ENCODE results near the gene CPLANE1. TPM values are rescaled to one million over a fixed set of nuclear protein-coding genes. Genes with fewer than 3 reads are reported as not detected.

Gene CPLANE1
- total and polyA plus RNA-seq, 10 of the 15 experiments (the other 5 are each of a cell fraction or from before 2014, with no cell fraction given): 1.7 to 14.8 (median 6.7) TPM

DNA sequence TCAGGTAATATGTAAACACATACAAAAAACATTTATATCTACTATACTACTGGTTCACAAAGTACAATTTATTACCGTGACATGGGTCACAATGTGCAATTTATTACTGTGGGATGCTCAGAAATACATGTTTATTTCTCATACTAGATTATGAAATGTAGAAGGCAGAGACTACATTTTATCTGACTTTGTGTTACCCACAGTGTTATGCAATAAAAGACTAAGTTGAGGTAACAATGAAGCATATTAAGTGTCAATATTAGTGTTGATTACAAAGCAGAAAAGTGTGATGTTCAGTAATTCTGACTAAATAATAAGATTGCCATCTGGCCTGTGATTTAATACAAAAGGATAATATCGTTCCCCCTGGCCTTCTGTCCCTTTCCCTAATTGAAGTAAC is 42.4 kb downstream of the CPLANE1 start:
- intact Hi-C loops (cut with micrococcal nuclease; ENCODE audit: unreplicated experiment) (loop anchor here (10.0 kb wide), 1 partner anchor 482 kb away; no protein-coding TSS in a partner anchor), in situ Hi-C loops (cut with MboI) (no loop called here)
- no peaks in the 10 kb centered on the region; the same call in 1 of the 2 replicates for H3K4me1 ChIP-seq (ENCODE audit: control insufficient read depth, insufficient read depth, low read length)
- H3K27me3 ChIP-seq (replicated peaks in 1 of 2; ENCODE audit: control insufficient read depth in 2 of 2, insufficient read depth in 2 of 2, low read length in 1 of 2): no peaks in the 10 kb centered on the region
- BruUV-seq (replicated peaks): no TSS peak
- CTCF ChIA-PET: no interaction called here
- DNase-seq (ENCODE audit: low read depth, low spot score) (no peak), ATAC-seq (no peak), FAIRE-seq (no peak)
- no peak overlapping the region for H3K27ac ChIP-seq (ENCODE audit: control insufficient read depth, insufficient read depth)
- RAD21 ChIA-PET (ENCODE audit: unreplicated experiment): no interaction called here
- H2AFZ ChIP-seq (ENCODE audit: control insufficient read depth, low read depth, low read length): no peak overlapping the region
- no peaks in the 10 kb centered on the region for H4K20me1 ChIP-seq (ENCODE audit: control insufficient read depth, insufficient read depth)
- H3K9me3 ChIP-seq (replicated peaks; ENCODE audit: control insufficient read depth, insufficient read depth, low read length): no peaks in the 10 kb centered on the region; the same call in 2 of the 3 replicates
- no peak overlapping the region for H3K9ac ChIP-seq (ENCODE audit: control insufficient read depth, insufficient read depth, low read length)
- no peak overlapping the region for H3K4me3 ChIP-seq
- no peak overlapping the region for H3K4me2 ChIP-seq (ENCODE audit: control insufficient read depth, insufficient read depth)
- TF ChIP-seq, protein P1, sequence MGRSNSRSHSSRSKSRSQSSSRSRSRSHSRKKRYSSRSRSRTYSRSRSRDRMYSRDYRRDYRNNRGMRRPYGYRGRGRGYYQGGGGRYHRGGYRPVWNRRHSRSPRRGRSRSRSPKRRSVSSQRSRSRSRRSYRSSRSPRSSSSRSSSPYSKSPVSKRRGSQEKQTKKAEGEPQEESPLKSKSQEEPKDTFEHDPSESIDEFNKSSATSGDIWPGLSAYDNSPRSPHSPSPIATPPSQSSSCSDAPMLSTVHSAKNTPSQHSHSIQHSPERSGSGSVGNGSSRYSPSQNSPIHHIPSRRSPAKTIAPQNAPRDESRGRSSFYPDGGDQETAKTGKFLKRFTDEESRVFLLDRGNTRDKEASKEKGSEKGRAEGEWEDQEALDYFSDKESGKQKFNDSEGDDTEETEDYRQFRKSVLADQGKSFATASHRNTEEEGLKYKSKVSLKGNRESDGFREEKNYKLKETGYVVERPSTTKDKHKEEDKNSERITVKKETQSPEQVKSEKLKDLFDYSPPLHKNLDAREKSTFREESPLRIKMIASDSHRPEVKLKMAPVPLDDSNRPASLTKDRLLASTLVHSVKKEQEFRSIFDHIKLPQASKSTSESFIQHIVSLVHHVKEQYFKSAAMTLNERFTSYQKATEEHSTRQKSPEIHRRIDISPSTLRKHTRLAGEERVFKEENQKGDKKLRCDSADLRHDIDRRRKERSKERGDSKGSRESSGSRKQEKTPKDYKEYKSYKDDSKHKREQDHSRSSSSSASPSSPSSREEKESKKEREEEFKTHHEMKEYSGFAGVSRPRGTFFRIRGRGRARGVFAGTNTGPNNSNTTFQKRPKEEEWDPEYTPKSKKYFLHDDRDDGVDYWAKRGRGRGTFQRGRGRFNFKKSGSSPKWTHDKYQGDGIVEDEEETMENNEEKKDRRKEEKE (IDR thresholded peaks at IDR 0.05): no peak
- TF ChIP-seq RB1 (IDR thresholded peaks at IDR 0.05; ENCODE audit: borderline replicate concordance) (no peak), BRCA1 (IDR thresholded peaks at IDR 0.05; ENCODE audit: low read depth, low read length) (no peak), NR2C2 (IDR thresholded peaks at IDR 0.05; ENCODE audit: borderline replicate concordance, control insufficient read depth, insufficient read length, low read depth) (no peak), MEF2A (IDR thresholded peaks at IDR 0.05; ENCODE audit: insufficient read depth, low read depth, low read length) (no peak), RFX5 (IDR thresholded peaks at IDR 0.05; ENCODE audit: low read depth, low read length) (no peak)
- TF ChIP-seq, protein P2, sequence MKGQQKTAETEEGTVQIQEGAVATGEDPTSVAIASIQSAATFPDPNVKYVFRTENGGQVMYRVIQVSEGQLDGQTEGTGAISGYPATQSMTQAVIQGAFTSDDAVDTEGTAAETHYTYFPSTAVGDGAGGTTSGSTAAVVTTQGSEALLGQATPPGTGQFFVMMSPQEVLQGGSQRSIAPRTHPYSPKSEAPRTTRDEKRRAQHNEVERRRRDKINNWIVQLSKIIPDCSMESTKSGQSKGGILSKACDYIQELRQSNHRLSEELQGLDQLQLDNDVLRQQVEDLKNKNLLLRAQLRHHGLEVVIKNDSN (IDR thresholded peaks at IDR 0.05; ENCODE audit: borderline replicate concordance, extremely low read length, insufficient read depth, low read depth, low read length): no peak
- WGBS (ENCODE audit: insufficient coverage, insufficient replicate concordance, low lambda C conversion rate, missing lambda C conversion rate): 97% methylated on average over 2 of the region's 2 CpGs
- SMC1A ChIA-PET (ENCODE audit: uncharacterized antibody, unreplicated experiment): no interaction called here
- POLR2A ChIA-PET: no interaction called here
- peaks cover 0 to 5% of the 10 kb centered on the region in 2 experiments; a peak in 3 of 4 replicates for H3K36me3 ChIP-seq (ENCODE audit: control insufficient read depth in 2 of 2, insufficient read depth in 2 of 2, low read length in 1 of 2)
- H3K79me2 ChIP-seq (ENCODE audit: control insufficient read depth, insufficient read depth, low read length): no peaks in the 10 kb centered on the region
